GOT3 (cell line): Measurements from ENCODE around the gene RNF130.
"Not testable (repeated sequence)": the region's sequence is repeated elsewhere in the genome, so short reads cannot be mapped to it uniquely, and the experiment has no call there.

Source experiments
- DNase-seq: peaks from one replicate; lab custom pipeline; 2025; ENCODE audit warnings: mixed read lengths; lab: John Stamatoyannopoulos, UW

The RNF130 gene

GRCh38 chr5:180103487-180104167 is 32.1 kb upstream of the RNF130 start:
- DNase-seq: no peak

- no peak for DNase-seq
These were observed 31.1 kb upstream of the RNF130 start for GRCh38 chr5:180102636-180103035.

GRCh38 chr5:180101451-180102105 is 30.0 kb upstream of the RNF130 start:
- DNase-seq: no peak

DNA sequence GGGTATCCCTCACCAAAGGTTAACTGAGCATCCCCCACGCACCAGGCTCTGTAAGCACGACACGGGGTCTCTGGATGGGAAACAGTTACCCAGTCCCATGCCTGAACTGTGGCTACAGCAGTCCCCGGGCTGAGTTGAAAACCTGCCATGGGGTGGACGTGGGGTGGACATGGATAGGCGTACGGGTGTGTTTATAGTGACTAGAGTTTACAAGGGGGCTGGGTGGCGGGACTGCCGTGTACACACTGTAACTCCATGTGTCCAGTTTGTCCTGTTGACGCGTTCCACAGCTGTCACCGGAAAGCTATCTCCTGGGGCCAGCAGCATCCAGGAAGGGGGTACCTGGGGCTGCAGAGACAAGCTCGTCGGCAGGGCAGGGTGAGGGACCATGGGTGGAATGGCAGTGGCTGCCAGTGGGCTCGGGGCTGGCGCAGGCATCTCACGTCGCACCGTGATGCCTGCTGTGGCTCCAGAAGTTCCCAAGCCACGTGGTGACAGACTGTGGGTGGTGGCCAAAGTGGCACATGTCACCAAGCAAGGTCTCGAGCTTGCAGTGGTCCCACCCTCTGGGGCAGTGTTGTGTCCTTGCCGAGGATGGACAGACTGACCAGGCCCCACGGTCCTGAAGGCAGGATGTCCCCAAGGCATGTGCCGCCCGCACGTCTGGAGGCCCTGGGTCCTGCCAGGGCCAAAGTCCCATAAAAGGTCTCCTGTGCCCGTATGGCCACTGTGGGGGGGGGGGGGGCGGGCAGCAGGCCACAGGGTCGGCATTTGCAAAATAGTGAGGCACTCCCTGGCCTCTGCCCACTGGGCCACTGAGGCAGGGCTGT is 29.3 kb upstream of the RNF130 start:
- no peak for DNase-seq

DNA sequence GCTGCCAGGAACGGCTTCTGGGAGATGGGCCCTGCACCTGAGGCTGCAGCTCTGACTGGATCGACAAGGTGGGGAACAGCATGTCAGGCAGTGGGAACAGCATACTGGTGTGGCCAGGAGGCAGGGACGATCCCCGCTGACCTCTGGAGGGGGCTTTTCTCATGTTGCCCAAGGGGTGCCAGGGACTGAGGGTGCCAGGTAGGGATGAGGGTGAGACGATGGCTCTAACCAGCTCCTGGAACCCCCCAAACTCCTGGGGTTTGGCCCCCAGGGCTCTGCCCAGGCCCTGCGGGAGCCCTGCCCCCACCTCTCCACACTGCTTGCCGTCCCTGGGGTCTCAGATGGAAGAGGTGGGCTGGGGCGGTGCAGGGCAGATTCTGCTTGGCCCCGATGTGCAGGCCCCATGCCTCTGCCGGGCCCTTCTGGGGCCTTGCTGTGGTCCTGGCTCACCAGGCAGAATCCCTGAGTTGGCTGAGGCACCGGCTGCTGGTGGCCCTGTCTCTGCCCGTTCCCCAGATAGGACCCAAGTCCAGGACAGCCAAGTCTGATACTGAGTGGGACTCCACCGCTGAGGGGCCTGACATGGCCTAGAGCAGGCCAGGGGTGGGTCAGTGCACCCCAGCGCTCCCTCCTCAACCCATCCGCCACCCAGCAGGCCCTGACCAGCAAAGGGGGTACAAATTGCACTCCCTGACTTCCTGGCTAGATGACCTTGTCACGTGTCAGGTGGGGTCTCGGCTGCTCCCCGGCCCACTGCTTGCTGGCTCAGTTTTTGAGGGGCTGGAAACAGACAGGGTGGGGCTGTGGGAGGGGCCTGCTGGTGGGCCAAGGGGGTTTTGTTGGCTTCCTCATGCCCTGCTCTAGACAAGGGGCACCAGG is 28.4 kb upstream of the RNF130 start:
- no peak for DNase-seq

DNA sequence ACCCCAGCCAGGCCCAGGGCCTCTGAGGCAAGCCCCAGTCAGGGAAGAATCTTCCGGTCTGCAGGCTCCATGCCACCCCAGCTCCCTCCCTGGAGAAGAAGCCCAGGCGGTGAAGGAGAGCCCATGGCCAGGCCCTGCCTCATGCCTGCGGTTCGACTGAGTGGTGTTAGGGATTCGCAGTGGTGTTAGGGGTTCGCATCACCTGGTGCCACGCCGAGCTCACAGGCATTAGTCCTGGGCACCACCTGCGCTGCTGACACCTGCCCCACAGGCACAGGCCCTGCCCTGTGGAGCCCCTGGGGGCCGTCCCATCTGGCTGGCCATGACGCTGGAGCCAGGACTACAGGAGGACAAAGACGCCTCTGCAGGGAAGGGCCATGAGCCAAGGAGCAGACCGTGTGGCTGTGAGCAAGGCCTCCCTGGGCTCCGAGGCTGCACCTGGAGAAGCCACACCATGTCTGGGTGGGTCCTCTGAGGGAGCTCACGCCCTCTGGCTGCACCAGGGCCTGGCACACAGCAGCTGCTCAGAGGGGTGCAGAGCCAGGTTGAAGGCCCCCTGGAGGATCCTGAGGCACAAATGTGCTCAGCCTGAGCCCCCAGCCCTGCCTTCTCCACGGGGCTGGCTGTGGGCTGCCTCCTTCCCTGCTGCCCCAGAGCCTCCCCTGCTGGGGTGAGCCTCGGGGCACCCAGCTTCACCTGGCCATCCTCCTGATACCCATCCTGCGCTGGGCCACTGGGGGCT is 27.6 kb upstream of the RNF130 start:
- DNase-seq: no peak

- no peak for DNase-seq
These were observed 27.0 kb upstream of the RNF130 start for GRCh38 chr5:180098526-180098925.

GRCh38 chr5:180097926-180098325 is 26.4 kb upstream of the RNF130 start:
- no peak for DNase-seq

DNA sequence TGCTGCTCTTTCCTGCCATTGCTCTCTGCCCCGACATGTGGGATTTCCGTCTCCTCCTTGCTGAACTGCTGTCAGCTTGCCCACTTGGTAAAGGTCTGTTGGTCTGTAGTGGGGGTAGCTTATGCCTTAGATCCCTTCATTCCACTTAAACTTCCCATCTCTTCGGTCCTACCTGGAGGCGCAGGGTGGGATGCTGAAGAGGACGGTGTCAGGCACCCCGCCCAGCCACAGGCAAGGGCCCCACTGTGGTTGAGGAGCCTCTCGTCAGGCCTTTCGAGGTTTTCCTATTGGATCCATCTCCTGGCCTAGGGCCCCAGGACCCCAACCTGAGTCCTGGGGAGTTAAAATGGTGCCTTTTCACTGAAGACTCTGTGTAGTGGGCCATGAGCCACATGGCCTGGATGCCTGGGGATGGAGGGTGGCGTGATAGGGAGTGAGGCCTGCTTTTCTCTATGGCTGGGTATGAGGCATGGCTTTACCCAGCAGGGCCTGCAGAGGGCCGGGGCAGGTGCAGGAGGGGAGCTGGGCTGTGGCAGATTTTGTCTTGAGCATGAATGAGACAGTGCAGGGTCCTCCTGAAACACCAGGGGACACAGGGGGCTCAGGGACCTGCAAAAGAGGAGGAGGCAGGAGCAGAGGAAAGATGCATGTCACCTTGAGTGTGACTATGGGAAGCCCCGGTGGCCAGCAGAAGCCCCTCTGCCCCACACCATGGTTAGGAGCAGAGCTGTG is 25.8 kb upstream of the RNF130 start:
- no peak for DNase-seq

GRCh38 chr5:180096616-180097015 is 25.1 kb upstream of the RNF130 start:
- no peak for DNase-seq

GRCh38 chr5:180095545-180095944 is 24.0 kb upstream of the RNF130 start:
- no peak for DNase-seq

- DNase-seq: no peak
These were observed 22.3 kb upstream of the RNF130 start for GRCh38 chr5:180093651-180094382.

- DNase-seq: no peak
These were observed 21.7 kb upstream of the RNF130 start for GRCh38 chr5:180093241-180093640.

DNA sequence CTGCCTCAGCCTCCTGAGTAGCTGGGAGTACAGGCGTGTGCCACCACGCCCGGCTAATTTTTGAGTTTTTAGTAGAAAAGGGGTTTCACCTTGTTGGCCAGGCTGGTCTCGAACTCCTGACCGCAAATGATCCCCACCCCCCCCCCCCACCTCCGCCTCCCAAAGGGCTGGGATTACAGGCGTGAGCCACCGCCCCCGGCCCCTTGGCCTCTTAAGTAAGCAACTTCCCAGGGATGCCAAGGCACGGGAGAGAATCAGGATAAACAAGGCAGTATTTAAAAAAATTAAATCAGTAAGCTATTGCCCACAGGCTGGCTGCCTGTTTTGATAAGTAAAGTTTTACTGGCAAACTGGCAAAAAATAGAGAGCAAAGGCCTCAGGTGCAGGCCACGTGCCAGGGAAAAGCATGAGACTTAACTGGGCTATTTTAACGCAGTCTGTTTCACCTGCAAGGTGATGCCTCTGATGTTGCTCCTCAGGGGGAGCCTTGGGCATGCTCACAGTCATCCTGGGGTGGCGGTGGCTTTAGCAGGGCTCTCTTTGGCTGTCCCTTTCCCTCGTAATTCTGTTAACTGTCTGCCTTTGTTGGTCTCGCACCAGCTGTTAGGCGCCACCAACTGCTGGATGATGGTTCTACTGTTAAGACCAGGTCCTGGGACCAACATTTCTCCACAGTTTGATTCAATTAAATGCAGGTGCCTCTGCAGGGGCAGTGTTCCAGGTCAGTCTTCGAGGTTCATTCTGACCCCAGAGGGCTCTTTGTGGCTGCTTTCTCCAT is 19.4 kb upstream of the RNF130 start:
- no peak for DNase-seq

GRCh38 chr5:180090098-180090768 is 18.7 kb upstream of the RNF130 start:
- peak; percentile 72 for DNase-seq

- not testable (repeated sequence) for DNase-seq
These were observed 18.1 kb upstream of the RNF130 start for GRCh38 chr5:180089628-180090027.

GRCh38 chr5:180088561-180088960 is 17.0 kb upstream of the RNF130 start:
- no peak for DNase-seq

- no peak for DNase-seq
These were observed 15.3 kb upstream of the RNF130 start for GRCh38 chr5:180086816-180087399.
